ENCODE data around the gene RIPK1.

The RIPK1 gene

GRCh38 chr6:3086282-3086946 is 18.1 kb downstream of the RIPK1 start:
- no peak for DNase-seq

DNA sequence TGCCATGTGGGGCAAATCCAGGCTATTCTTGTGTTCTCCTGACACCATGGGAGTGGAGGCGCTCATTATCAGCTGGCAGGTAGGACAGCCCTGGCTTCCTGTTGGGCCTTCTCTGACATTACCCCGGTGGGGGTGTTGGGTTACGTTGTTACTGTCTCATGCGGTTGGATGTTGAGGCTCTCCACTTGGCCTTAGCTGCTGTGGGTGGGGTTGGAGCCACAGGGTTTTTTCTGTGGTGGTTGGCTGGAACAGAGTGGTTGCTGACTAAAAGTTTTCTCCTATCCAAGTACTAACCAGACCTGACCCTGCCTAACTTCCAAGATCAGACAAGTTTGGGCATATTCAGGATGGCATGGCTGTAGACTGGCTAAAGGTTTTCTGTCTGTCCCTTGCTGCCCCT is 20.2 kb downstream of the RIPK1 start:
- no peak for DNase-seq

DNA sequence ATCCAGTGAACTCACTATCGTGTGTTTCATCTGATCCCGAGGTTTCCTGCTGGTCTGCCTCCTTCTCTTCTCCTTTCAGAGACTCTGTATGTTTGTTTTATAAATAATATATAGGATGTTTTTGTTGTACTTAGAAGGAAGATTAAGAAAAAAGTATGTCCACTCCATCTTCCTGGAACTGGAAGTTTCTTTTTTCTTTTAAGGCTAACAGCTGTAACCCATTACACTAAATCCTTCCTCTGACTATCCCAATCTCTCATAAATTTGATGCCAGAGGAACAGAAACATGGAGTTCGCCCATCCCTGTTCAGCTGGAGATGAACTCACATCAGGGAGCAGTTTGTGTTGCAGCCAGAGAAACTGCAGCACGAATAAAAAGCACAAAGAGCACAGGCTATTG is 20.7 kb downstream of the RIPK1 start:
- DNase-seq: no peak

- DNase-seq: no peak
These were observed 21.7 kb downstream of the RIPK1 start for GRCh38 chr6:3090013-3090412.

DNA sequence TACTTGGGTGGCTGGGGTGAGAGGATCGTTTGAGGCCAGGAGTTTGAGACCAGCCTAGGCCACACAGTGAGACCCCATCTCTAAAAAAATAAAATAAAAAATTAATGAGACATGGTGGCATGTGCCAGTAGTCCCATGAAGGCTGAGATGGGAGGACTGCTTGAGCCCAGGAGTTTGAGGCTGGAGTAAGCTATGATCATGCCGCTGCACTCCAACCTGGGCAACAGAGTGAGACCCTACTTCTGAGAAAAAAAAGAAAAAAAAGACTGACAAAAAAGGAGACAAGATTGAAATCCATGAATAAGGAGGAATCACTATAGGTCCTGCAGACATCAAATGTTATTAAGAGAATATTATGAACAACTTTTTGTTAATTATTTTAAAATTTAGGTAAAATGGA is 26.5 kb downstream of the RIPK1 start:
- no peak for DNase-seq

DNA sequence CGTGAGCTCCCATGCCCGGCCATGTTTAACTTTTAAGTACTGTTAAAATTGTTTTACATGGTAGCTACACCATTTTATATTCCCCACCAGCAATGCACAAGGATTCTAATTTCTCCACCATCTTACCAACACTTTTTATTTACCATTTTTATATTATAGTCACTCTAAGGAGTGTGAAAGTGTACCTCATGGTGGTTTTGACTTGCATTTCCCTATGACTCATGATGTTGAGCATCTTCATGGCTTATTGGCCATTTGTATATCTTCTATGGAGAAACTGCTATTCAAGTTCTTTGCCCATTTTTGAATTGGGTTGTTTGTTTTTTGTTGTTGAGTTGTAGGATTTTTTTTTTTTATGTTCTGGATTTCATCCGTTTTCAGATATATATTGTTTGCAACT is 34.6 kb downstream of the RIPK1 start:
- DNase-seq: no peak

DNA sequence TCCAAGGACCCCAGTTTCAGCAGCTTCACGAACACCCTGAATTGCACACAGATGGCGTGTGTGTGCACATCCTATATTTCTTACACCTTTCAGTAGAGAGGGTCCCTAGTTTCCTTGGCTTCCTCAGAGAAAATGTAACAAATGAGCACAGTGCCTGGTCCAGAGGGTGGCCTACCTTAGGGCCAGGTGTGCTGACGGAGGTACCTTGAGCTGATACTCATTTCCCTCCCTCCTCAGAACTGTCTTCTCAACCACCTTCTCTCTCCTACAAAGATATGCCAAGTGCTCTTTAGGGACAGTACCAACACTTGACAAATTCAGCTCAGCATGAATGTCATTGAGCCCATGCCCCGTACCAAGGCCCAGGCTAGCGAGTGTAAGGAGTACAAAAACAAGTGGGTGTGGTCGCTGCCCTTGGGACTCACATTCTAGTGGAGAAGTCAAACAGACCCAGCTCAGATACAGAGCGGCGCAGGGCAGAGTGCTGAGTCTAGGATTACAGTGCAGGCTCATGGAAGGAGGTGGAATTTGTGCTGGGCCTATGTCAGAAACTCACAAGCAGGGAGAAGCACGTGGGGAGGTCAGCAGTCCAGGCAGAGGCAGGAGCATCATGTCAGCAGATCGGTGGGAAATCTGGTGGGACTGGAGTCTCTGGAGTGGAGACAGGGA is 40.6 kb downstream of the RIPK1 start:
- no peak for DNase-seq

- no peak for DNase-seq
These were observed 41.5 kb downstream of the RIPK1 start for GRCh38 chr6:3109761-3110160.

DNA sequence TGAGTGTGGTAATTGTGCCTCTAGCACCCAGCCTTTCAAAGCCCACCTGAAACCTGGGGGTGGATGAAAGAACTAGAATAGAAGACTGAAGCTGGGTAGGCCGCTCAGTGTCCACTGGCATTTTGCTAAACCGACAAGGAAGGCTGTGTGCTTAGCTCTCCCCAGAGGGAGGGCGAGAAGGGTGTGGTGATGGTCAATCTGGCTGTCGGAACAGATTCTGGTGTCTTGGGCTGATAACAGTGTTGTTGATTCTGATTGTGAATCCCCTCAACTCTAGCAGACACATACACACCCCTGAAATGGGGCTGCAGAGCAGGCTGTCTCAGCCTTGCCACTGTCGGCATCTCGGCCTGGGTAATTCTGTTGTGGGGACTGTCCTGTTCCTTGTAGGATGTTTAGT is 46.1 kb downstream of the RIPK1 start:
- no peak for DNase-seq

DNA sequence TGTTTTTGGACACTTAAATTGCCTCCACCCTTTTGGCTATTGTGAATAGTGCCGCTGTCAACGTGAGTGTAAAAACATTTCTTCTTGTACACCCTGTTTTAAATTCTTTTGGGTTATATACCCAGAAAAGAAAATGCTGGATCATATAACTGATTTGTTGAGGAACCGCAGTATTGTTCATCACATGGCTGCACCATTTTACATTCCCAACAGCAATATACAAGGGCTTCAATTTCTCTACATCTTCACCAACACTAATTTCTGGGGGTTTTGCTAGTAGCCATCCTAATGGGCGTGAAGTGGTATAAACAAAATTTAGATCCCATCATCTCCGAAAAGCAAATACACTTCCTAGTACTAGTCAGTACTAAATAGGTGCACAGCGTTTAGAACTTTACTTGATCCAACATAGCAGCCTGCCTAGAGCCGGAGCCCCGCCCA is 49.6 kb downstream of the RIPK1 start:
- no peak for DNase-seq

GRCh38 chr6:3118353-3119039 is 50.2 kb downstream of the RIPK1 start, which contains the start of gene BPHL:
Gene BPHL (plus strand): TSS chr6:3118711. CDS start chr6:3118741, 30 bp downstream.
- DNase-seq: peak; percentile 96

GRCh38 chr6:3119040-3119723 is 50.9 kb downstream of the RIPK1 start:
- DNase-seq: no peak

- DNase-seq: no peak
These were observed 52.4 kb downstream of the RIPK1 start for GRCh38 chr6:3120765-3121089.

DNA sequence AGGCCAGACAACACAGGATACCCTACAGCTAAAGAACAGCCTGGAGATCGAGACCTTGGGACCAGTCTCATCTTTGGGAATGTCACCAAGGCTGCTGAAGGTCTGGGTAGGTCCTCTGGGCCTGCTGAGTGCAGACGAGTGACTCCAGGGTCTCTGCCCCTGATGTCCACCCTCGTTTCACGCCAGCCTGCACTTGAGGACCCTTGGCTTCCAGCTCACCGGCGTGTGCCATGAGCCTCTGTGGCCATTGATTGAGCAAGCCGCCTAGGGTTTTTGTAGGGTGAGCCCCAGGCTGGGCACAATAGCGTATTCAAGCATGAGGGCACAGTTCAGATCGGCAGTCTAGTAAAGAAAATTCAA is 54.5 kb downstream of the RIPK1 start:
- DNase-seq: no peak

DNA sequence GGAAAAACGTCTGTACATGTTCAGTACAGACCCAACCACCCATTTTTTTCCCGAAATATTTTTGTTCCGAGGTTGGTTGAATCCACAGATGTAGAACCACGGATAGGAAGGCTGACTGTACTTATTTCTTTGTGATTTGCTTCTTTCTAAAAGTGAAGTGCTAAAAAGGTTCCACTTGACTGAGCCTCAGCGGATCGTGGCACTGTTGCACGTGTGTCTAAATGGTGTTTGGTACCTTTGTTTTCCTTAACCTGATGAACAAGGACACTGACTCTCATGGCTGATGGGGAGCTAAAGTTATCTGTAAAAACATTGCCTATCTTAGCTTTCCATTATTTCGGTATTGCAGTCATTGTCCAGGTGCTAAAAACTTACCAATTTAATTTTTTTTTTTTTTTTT is 56.4 kb downstream of the RIPK1 start:
- DNase-seq: no peak

DNA sequence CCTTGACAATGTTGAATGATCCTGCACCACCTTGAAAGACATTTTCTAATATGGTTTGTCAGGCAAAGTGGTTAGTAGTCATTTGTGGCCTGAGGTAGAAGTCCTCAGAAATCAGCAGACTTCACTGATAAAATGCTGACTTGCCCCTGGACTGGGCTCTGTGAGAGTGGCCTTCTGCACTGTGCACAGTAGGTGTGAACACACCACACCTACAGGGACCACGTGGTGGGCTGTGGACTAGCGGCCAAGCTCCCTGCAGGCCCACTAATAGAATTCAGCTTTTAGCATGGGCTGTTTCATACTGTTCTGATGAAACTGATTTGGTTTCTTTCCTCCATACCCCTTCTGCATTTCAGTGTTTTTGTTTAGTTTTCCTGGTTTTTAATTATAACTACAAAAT is 57.5 kb downstream of the RIPK1 start:
- no peak for DNase-seq

DNA sequence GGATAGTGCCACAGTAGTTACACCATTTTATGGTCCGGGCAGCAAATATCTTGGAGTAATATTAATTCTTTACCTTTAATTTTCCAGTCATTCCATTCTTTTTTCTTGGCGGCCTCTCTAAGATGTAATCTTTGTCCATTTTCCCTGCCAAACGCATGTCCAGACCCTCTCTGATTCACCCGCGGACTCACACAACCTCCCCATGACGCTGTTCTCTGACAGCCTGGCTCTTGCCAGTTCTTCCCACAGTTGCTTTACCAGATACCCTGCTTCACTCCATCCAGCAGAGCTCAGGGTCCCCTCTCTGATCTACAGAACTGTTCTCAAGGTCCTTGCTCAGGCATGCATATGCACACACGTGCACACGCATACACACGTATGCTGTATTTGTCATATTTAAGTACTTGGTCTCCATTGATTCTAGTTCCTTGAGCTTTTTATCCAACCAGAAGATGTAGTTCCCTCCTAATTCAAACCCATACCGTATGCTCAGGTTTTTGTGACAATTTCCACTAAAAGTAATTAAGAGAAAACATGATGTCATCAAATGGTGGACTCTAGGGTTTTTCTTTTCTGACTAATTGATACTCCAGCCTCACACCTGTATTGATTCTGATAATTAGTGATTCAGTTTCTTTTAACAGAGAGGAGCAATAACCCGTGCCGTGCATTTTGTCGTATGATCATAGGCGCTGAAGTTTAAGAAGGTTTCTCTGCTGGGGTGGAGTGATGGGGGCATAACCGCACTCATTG is 60.2 kb downstream of the RIPK1 start:
- DNase-seq: no peak

DNA sequence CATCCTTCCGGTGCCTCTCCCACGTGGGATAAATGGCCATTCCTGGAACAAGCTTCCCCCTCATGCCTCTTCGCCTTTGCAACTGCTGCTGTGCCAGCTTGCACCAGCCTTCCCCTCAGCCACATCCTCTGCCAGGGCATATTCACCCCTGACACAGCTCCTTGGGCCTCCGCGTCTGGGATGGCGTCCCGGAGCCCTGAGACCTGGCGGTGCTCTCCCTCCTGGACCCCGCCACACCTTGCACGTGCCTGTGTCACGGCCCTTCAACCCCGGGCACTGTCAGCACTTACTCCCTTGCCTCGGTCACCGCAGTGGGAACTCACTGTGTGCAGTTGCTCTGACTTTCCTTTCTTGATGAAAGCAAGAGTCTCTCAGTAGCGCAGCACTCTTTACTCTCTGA is 63.4 kb downstream of the RIPK1 start:
- DNase-seq: no peak

- DNase-seq: no peak
These were observed 65.2 kb downstream of the RIPK1 start for GRCh38 chr6:3133515-3133914.

- no peak for DNase-seq
These were observed 67.5 kb downstream of the RIPK1 start for GRCh38 chr6:3135668-3136291.

DNA sequence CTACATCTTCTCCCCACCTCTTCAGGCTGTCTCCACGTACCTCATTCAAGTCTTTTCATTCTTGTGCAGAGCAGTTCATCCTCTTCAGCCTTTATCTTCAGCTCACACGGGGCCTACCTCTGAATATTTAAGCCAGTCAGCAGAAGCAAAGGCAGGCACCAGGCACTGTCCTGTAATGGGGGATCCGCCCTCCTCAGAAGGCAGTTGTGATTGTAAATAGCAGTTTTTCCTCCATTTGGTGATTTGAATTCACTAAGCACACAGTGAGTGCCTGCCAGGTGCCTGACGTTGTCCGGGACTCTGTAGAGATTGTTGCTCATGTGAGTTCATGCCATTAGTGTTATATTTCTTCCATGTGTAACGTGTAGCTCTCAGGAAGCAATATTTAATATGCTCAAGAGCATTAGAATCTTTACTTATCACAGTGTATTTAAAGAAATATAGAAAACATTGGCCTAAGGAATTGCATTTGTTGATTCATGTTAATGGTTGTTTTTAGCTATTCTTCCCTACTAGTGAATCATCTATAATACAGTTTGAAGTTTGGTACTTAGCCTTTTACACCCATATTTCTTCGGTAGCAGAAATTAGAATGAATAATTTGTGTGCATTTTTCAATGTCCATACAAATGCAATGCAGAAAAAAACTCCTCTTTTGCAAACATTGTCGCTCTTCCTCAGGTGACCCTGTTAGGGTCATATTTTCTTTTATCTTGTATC is 68.2 kb downstream of the RIPK1 start:
- DNase-seq: no peak
